Neural cell (in vitro differentiated cells): Measurements from ENCODE around the gene UBASH3A.

Experiments
- CTCF ChIP-seq: fragments of 450-650 bp; IDR thresholded peaks from 2 replicates; pipeline ENCODE4 v1.5.1; 2014; ENCODE audit warnings: antibody characterized with exemption, mild to moderate bottlenecking, moderate library complexity; ENCODE audit not compliant: poor library complexity, severe bottlenecking
- EP300 ChIP-seq: fragments of 450-650 bp; conservative IDR thresholded peaks from 2 replicates; pipeline ENCODE4 v1.6.1; 2014; ENCODE audit warnings: antibody characterized with exemption, mild to moderate bottlenecking, moderate library complexity; ENCODE audit not compliant: poor library complexity, severe bottlenecking
- EZH2 ChIP-seq: fragments of 200-600, 300-800 bp; shearing (Covaris generic), sonication (generic); IDR thresholded peaks from 2 replicates; pipeline ENCODE4 v1.6.1; 2014; ENCODE audit warnings: antibody characterized with exemption, low read length, borderline replicate concordance, mild to moderate bottlenecking; ENCODE audit not compliant: insufficient read depth, poor library complexity, severe bottlenecking
- MXI1 ChIP-seq: fragments of 450-650 bp; conservative IDR thresholded peaks from 2 replicates; pipeline ENCODE4 v1.6.1; 2014; ENCODE audit warnings: antibody characterized with exemption, mild to moderate bottlenecking; ENCODE audit not compliant: poor library complexity, severe bottlenecking
- POLR2AphosphoS5 ChIP-seq: IDR thresholded peaks from 2 replicates; pipeline ENCODE4 v1.6.1; 2012
- RAD21 ChIP-seq: fragments of 450-650 bp; conservative IDR thresholded peaks from 2 replicates; pipeline ENCODE4 v1.6.1; 2014; ENCODE audit warnings: antibody characterized with exemption, mild to moderate bottlenecking, moderate library complexity
- REST ChIP-seq: IDR thresholded peaks from 2 replicates; pipeline ENCODE4 v1.6.1; 2012; ENCODE audit warnings: borderline replicate concordance
- TAF1 ChIP-seq: IDR thresholded peaks from 2 replicates; pipeline ENCODE4 v1.6.1; 2012; ENCODE audit warnings: low read depth

GRCh38 chr21:42387843-42388340, 15.8 kb upstream of the UBASH3A start:
- no peak for TF ChIP-seq TAF1
- no peak for TF ChIP-seq CTCF
- TF ChIP-seq POLR2AphosphoS5, result no peak
- TF ChIP-seq MXI1, result no peak
- TF ChIP-seq EZH2, result no peak
- no peak for TF ChIP-seq REST
- no peak for TF ChIP-seq RAD21
- TF ChIP-seq EP300, result no peak
